K562 (cell line): ENCODE data around the gene LSS. TPM values are rescaled to one million over a fixed set of nuclear protein-coding genes. Genes with fewer than 3 reads are reported as not detected.

ENCODE experiments used
- ATAC-seq: fragments of 200-7000 bp; cut with Tn5 transposase; 3 replicates; pipeline ENCODE4 v1.9.1; 2020; ENCODE audit warnings: moderate library complexity
- BruUV-seq: library from RNA; stranded (reverse); fragments of 400-500 nt; replicated peaks from 2 replicates; lab custom pipeline; 2021; lab: Mats Ljungman, UMichigan
- CTCF ChIA-PET: fragments of 300-600 bp; formaldehyde crosslinking; extraction: SDS; loops from one replicate; lab custom pipeline; 2021; ENCODE audit warnings: low intra/inter-chr PET ratio; lab: Yijun Ruan, JAX
- POLR2A ChIA-PET: fragments of 300-600, 350-650 bp; sonication (Branson Sonifier 250); formaldehyde crosslinking; extraction: SDS; loops from one replicate; lab custom pipeline; 2021; ENCODE audit warnings: antibody characterized with exemption, inconsistent platforms; lab: Yijun Ruan, JAX
- DNase-seq, 4 experiments: peaks; one replicate each; pipeline versions ENCODE4 v3.0.0 to v3.0.0-alpha.2; 2011 to 2018; ENCODE audit warnings: low spot score in 3 of 4, mixed read lengths in 3 of 4; ENCODE audit errors: extremely low read depth in 1 of 4
- FAIRE-seq: peaks from 2 replicates; lab custom pipeline; 2011; peaks lifted over from hg19 to GRCh38; lab: Jason Lieb, UNC
- H2AFZ ChIP-seq: 2 replicates; pipeline ENCODE4 v1.6.0; 2011; ENCODE audit warnings: low read depth, low read length, control low read depth, inconsistent platforms
- H3K27ac ChIP-seq: fragments of 200-600 bp; 3 replicates; pipeline ENCODE4 v1.8.0; 2011; ENCODE audit warnings: low read depth, mild to moderate bottlenecking, control low read depth, inconsistent platforms, low read length, moderate library complexity, mixed read lengths; ENCODE audit errors: extremely low read depth
- H3K27me3 ChIP-seq, 2 experiments: fragments of 300-600 bp in 1 of 2; 2 replicates in 1 of 2; 3 replicates in 1 of 2; pipeline versions ENCODE4 v1.6.0 to v1.8.0; 2011; ENCODE audit warnings: inconsistent platforms in 2 of 2, low read length in 2 of 2, mild to moderate bottlenecking in 1 of 2, mixed read lengths in 1 of 2, moderate library complexity in 1 of 2; ENCODE audit not compliant: control insufficient read depth in 2 of 2, insufficient read depth in 2 of 2
- H3K36me3 ChIP-seq: fragments of 300-600 bp; 3 replicates; pipeline ENCODE4 v1.8.0; 2011; ENCODE audit warnings: mild to moderate bottlenecking, low read length, inconsistent platforms; ENCODE audit not compliant: control insufficient read depth, insufficient read depth
- H3K4me1 ChIP-seq, 2 experiments: fragments of 200-600 bp in 1 of 2; replicated peaks in 1 of 2; 2 replicates in 1 of 2; 3 replicates in 1 of 2; pipeline versions ENCODE4 v1.5.1 to v1.8.0; 2011; ENCODE audit warnings: inconsistent platforms in 2 of 2, low read length in 2 of 2, mild to moderate bottlenecking in 1 of 2, mixed read lengths in 1 of 2, moderate library complexity in 1 of 2; ENCODE audit not compliant: control insufficient read depth in 2 of 2, insufficient read depth in 2 of 2
- H3K4me2 ChIP-seq: 2 replicates; pipeline ENCODE4 v1.6.1; 2011; ENCODE audit warnings: low read length, control low read depth, inconsistent platforms, mixed read lengths; ENCODE audit not compliant: insufficient read depth
- H3K4me3 ChIP-seq: fragments of 200-600 bp; sonication (generic), shearing (Covaris generic); 2 replicates; pipeline ENCODE4 v1.5.1; 2016; ENCODE audit warnings: control low read depth, inconsistent platforms
- H3K79me2 ChIP-seq: fragments of 200-600 bp; 3 replicates; pipeline ENCODE4 v1.8.0; 2011; ENCODE audit warnings: low read length, inconsistent platforms; ENCODE audit not compliant: control insufficient read depth, insufficient read depth
- H3K9ac ChIP-seq, 2 experiments: 2 replicates each; pipeline versions ENCODE4 v1.6.0 to v1.6.1; 2011; ENCODE audit warnings: low read depth in 2 of 2, low read length in 2 of 2, control low read depth in 1 of 2, inconsistent platforms in 1 of 2, mild to moderate bottlenecking in 1 of 2, mixed read lengths in 1 of 2; ENCODE audit not compliant: insufficient read depth in 1 of 2
- H3K9me1 ChIP-seq: one replicate; pipeline ENCODE4 v1.6.0; 2011; ENCODE audit warnings: inconsistent platforms, mild to moderate bottlenecking, low read length, moderate library complexity; ENCODE audit not compliant: control insufficient read depth, insufficient read depth
- H3K9me3 ChIP-seq: replicated peaks from 2 replicates; pipeline ENCODE4 v1.5.1; 2011; ENCODE audit warnings: low read depth, low read length, inconsistent platforms; ENCODE audit not compliant: control insufficient read depth, insufficient read depth
- H4K20me1 ChIP-seq: replicated peaks from 2 replicates; pipeline ENCODE4 v1.6.1; 2011; ENCODE audit warnings: low read length, inconsistent platforms, mixed read lengths; ENCODE audit not compliant: control insufficient read depth, insufficient read depth
- BHLHE40 ChIP-seq: IDR thresholded peaks from 2 replicates; pipeline ENCODE4 v1.6.1; 2011; ENCODE audit warnings: low read length, improper control_type of control experiment
- EGR1 ChIP-seq: fragments of 450-650 bp; conservative IDR thresholded peaks from 2 replicates; pipeline ENCODE4 v1.6.1; 2017; ENCODE audit warnings: mild to moderate bottlenecking
- JUND ChIP-seq, 2 experiments: IDR thresholded peaks; 2 replicates in 1 of 2; 3 replicates in 1 of 2; pipeline ENCODE4 v1.6.1; 2011; ENCODE audit warnings: borderline replicate concordance in 2 of 2, low read depth in 2 of 2, low read length in 2 of 2, improper control_type of control experiment in 1 of 2, missing biosample characterization in 1 of 2, missing genetic modification characterization in 1 of 2, missing genetic modification reagents in 1 of 2
- KLF16 ChIP-seq: IDR thresholded peaks from 2 replicates; pipeline ENCODE4 v1.6.1; 2016; ENCODE audit warnings: antibody characterized with exemption
- NFXL1 ChIP-seq: fragments of 450-650 bp; formaldehyde crosslinking; IDR thresholded peaks from 2 replicates; pipeline ENCODE4 v1.4.0; 2021; ENCODE audit warnings: mild to moderate bottlenecking
- PHB ChIP-seq: fragments of 250-450 bp; sonication (Bioruptor Pico); IDR thresholded peaks from 2 replicates; pipeline ENCODE4 v1.5.0; 2021
- POLR2G ChIP-seq: fragments of 200-400 bp; formaldehyde crosslinking; IDR thresholded peaks from 2 replicates; pipeline ENCODE4 v1.6.1; 2017; ENCODE audit warnings: low read depth, mild to moderate bottlenecking, antibody characterized with exemption, low read length, moderate library complexity
- ZBTB8A ChIP-seq: fragments of 450-650 bp; IDR thresholded peaks from 2 replicates; pipeline ENCODE4 v1.6.1; 2018; ENCODE audit warnings: mild to moderate bottlenecking, moderate library complexity; ENCODE audit not compliant: partially characterized antibody
- ZNF561 ChIP-seq: fragments of 450-650 bp; formaldehyde crosslinking; conservative IDR thresholded peaks from 2 replicates; pipeline ENCODE4 v1.4.0; 2020; ENCODE audit warnings: mild to moderate bottlenecking, moderate library complexity
- ZNF764 ChIP-seq: fragments of 250-450 bp; sonication (Bioruptor Pico); IDR thresholded peaks from 2 replicates; pipeline ENCODE4 v1.4.0; 2020; ENCODE audit warnings: low read depth, mild to moderate bottlenecking, moderate library complexity
- WGBS: fragments of 100-300 bp; shearing (Covaris generic); methylation state at CpG from one replicate; pipeline ENCODE4 v1.1.6; 2016; ENCODE audit warnings: low coverage, mixed read lengths; ENCODE audit not compliant: insufficient coverage; ENCODE audit errors: missing lambda C conversion rate; 5-methylcytosine and 5-hydroxymethylcytosine counted together
- in situ Hi-C: fragments of 300-500 bp; cut with MboI; formaldehyde crosslinking; loops from 4 replicates; pipeline ENCODE4 v1.15.0; 2018; ENCODE audit warnings: inconsistent platforms, mixed read lengths
- intact Hi-C: fragments of 100-400 bp; cut with micrococcal nuclease; formaldehyde crosslinking; loops from 2 replicates; pipeline ENCODE4 v1.14.2; 2022
- polyA plus RNA-seq, 8 experiments: library from polyadenylated mRNA; depleted of rRNA in 4 of 8; stranded (reverse) in 5 of 8; unstranded in 3 of 8; fragments of >200 nt; fragmentation: Nextera tagmentation in 2 of 8; fragmentation: Illumina TruSeq in 1 of 8; extraction: Ambion mirVana in 2 of 8; extraction: Trizol in 1 of 8; gene quantifications; 2 replicates each; pipeline versions ENCODE4 v1.2.1 to v1.2.3, GENCODE V29; 2011 to 2014; ENCODE audit warnings: inconsistent platforms in 1 of 8, missing spikeins in 1 of 8
- total RNA-seq, 7 experiments: library from RNA; depleted of rRNA in 6 of 7; stranded (reverse); fragments of >200 nt in 6 of 7; fragmentation: Illumina TruSeq in 2 of 7; extraction: Trizol in 2 of 7; gene quantifications; 2 replicates each; pipeline versions ENCODE4 v1.2.1 to v1.2.3, GENCODE V29; 2011 to 2021; ENCODE audit warnings: low replicate concordance in 1 of 7
- TF ChIP-seq, protein P1 (sequence below): sonication (generic); formaldehyde crosslinking; IDR thresholded peaks from 2 replicates; pipeline ENCODE4 v1.9.0; 2022; ENCODE audit warnings: mild to moderate bottlenecking, missing genetic modification reagents

Gene LSS
- total and polyA plus RNA-seq, 9 of the 15 experiments (the other 6 are each of a cell fraction or from before 2014, with no cell fraction given) = 2.2 to 89.5 (median 37.4) TPM

DNA sequence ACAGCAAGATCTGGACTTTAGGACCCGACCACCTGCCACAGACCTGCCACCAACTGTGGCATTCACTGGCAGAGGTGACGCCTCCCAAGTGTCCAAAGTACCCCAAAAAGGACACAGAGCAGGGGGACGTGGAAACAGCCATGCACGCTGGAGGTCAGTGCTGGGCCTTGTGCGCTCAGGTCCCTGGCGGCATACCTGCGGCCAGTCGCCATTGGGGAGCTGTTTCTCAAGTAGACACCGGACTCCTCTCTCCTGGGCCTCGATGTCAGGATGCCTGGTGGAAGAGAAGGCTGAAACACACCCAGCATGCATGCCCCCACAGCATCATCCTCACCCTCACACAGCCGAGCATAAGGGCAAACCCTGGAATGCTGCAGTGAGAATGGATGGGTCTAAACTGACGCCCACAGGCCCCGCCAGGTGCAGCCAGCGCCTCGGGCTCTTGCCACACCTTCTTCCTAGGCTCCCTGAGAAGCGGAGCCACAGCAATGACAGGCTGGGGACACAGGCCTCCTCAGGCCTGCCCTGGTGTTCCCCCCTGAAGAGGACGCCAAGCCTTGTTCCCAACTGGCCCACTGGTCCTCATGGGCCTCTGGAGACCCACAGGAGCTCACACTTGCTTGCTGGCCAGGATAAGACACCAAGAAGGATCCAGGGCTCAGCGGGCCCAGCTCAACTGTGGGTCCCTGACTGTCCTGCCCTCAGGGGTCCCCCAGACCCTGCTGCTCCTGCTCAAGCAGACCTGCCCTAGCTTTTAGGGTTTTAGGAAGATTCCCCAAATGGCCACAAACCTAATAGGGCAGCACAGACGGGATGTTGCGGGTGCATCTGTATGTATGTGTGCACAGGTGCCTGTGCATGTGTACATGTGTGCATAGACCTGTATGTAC is 36.6 kb downstream of the LSS start (continued):
- TF ChIP-seq JUND (IDR thresholded peaks at IDR 0.05; ENCODE audit: borderline replicate concordance, low read depth, low read length) = no peak
- TF ChIP-seq JUND (tag; IDR thresholded peaks at IDR 0.05; ENCODE audit: borderline replicate concordance, low read depth, low read length) = no peak
- no peak for TF ChIP-seq PHB
- TF ChIP-seq ZBTB8A = no peak
- no peak for TF ChIP-seq ZNF764 (CRISPR knock-in tag)
- TF ChIP-seq NFXL1 (CRISPR knock-in tag) = no peak
- TF ChIP-seq KLF16 = no peak
- TF ChIP-seq POLR2G = peak; percentile 68
- no peak for TF ChIP-seq BHLHE40
- no peak for TF ChIP-seq ZNF561 (CRISPR knock-in tag)

DNA sequence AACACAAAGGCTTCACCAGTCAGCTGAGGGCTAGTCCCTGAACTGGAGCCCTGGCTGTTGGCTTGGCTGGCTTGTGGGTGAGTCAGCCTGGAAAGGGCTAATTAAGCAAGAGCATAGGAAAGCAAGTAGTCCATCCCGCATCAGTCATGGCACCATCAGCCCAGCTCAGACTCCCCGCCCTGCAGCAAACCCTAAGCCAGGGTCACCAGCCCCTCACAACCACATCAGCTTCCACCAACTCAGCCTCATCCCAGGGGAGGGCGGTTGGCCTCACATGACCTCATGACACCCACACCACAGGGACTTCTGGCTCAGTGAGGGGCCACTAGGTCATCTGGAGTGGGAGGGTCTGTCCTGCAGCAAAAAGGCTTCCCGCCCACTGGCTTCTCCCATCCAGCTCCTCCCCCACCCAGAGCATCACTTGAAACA is 37.3 kb downstream of the LSS start:
- Histone ChIP-seq H4K20me1 (no peaks in the 10 kb centered on the region), H3K9me1 (no peaks in the 10 kb centered on the region), H3K4me3 (no peak overlapping the region), H3K79me2 (no peaks in the 10 kb centered on the region), H2AFZ (no peak overlapping the region), H3K9ac (peak overlapping the region in 1 of 2 experiments; percentile 64; a peak in 1 of 4 replicates), H3K27ac (no peak overlapping the region), H3K4me1 (peaks cover 31 to 49% of the 10 kb centered on the region in 2 experiments), H3K27me3 (no peaks in the 10 kb centered on the region), H3K4me2 (no peak overlapping the region), H3K9me3 (no peaks in the 10 kb centered on the region), H3K36me3 (peaks cover 85% of the 10 kb centered on the region; the same call in 2 of the 3 replicates)
- ATAC-seq (no peak), DNase-seq (peak in 3 of 4 experiments; percentile 41 to 48 (median 46)), FAIRE-seq (no peak)
- 54% methylated on average over 4 of the region's 4 CpGs for WGBS
- POLR2A ChIA-PET = interaction anchor here (0.5 to 0.7 kb wide), 4 partner anchors 8 to 257 kb away, joined by 3 read pairs; no protein-coding TSS in a partner anchor
- in situ Hi-C loops (no loop called here), intact Hi-C loops (no loop called here)
- CTCF ChIA-PET = no interaction called here
- peak; percentile 66 for TF ChIP-seq EGR1
- TF ChIP-seq, protein P1, sequence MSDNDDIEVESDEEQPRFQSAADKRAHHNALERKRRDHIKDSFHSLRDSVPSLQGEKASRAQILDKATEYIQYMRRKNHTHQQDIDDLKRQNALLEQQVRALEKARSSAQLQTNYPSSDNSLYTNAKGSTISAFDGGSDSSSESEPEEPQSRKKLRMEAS (CRISPR knock-in tag) = no peak
- no TSS peak for BruUV-seq
